Activated naive CD4-positive, alpha-beta T cell treated with anti-CD3 and anti-CD28 coated beads, Interleukin-2, amount 50 U/mL, for 16 hours (primary cell): Measurements from ENCODE around the gene STK38.
"Not testable (repeated sequence)": the region's sequence is repeated elsewhere in the genome, so short reads cannot be mapped to it uniquely, and the experiment has no call there.

Experiments used
- DNase-seq: peaks from one replicate; pipeline ENCODE4 v3.0.0-alpha.2; 2020

The STK38 gene

GRCh38 chr6:36479256-36479655 is 68.0 kb downstream of the STK38 start:
- no peak for DNase-seq

- no peak for DNase-seq
These were observed 69.2 kb downstream of the STK38 start for GRCh38 chr6:36478051-36478526.

GRCh38 chr6:36469946-36470345 is 77.3 kb downstream of the STK38 start:
- no peak for DNase-seq

GRCh38 chr6:36469148-36469661 is 78.1 kb downstream of the STK38 start:
- DNase-seq, result no peak

DNA sequence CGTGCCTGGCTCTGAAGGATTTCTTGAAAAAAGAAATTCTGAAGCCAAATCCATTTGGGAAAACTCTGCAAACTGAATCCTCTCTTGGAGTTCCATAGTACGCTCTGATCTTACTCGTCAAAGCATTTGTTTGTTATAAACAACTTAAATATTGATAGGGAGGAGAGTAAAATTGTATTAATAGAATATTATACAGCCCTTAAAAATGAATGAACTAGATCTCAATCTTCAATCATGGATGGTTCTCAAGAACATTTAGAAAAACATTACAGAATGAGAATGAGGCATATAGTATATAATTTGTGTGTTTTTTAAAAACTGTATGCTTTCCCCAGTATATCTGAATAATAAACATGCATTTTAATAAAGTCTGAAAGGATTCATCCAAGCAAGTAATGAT is 79.7 kb downstream of the STK38 start:
- DNase-seq, result no peak

DNA sequence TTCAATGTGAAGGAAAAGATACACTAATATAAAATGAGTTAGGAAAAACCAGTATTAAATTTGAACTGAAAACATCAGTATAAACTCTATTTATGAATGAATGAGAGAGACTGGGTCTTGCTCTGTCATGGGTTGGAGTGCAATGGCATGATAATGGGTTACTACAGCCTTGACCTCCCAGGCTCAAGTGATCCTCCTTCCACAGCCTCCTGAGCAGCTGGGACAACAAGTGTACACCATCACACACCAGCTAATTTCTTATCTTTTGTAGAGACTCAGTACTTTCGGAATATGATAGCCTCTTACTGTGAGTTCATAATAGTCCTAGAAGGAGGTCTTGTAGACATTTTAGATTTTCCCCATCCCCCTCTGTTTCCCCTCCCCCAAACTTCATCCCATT is 83.0 kb downstream of the STK38 start:
- DNase-seq, result no peak

DNA sequence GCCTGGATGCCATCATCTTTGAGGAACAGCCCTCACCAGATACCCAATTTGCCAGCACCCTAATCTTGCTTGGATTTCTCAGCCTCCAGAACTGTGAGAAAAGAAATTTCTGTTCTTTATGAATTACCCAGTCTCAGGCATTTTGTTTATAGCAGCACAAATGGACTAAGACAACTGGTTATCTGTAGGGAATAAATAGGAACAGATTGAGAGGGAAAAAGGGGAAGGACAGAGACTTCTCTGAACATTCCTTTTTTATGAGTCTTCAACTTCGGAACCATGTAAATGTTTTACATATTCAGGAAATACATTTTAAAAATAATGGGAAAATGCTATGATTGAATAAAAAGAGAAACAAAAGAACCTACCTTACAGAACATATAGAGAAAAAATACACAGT is 83.6 kb downstream of the STK38 start:
- no peak for DNase-seq

DNA sequence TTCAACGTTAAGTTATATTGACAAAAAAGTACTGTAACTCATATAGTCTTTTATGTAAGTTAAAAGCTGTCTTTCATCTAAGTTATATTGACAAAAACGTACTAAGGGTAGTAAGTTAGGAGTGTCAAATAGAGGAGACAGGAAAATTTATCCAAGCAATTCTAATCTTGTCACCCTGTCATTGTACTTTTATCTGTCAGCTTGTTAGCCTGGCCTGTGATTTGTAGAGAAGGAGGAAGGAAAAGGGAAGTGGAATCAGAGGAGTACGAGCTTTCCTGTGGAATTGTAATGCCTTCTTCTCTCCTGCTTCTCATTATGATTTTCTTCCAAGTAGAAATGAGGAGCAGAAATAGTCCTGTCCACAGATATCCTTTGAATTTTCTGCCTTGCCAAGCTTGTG is 85.6 kb downstream of the STK38 start:
- DNase-seq, result no peak

- DNase-seq, result no peak
These were observed 86.4 kb downstream of the STK38 start for GRCh38 chr6:36460916-36461315.

DNA sequence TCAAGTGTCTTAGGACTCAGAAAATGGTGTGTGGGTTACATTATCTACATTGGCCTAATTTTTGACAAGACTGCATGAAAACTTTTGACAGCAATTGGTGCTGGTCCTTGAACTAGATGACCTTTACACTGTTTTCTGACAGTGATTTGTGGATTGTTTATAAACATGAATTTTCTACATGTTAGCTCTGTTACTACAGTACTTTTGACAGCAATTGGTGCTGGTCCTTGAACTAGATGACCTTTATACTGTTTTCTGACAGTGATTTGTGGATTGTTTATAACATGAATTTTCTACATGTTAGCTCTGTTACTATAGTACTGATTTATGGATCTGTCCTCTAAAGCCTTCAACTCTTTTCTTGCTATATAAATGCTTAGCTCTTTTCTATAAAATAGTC is 87.8 kb downstream of the STK38 start:
- DNase-seq, result no peak

DNA sequence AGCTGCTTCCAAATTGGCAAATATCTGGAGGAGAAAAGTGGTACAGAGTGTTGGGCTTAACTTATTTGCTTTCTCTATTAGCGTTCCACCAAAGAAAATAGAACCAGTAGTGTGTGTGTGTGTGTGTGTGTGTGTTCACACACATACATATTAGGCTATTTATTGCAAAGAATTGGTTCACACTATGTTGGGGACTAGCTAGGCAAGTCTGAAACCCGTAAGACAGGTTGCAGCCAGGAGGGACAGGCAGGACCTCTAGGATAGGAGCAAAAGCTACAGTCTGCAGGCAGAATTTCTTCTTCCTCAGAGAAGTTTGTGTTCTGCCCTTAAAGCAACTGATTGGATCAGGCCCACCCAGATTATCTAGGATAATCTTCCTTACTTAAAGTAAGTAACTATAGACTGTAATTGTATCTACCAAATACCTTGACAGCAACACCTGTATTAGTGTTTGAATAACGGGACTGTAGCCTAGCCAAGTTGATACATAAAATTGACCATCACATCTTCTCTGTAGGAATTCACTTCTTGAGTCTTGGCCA is 91.7 kb downstream of the STK38 start:
- no peak for DNase-seq

DNA sequence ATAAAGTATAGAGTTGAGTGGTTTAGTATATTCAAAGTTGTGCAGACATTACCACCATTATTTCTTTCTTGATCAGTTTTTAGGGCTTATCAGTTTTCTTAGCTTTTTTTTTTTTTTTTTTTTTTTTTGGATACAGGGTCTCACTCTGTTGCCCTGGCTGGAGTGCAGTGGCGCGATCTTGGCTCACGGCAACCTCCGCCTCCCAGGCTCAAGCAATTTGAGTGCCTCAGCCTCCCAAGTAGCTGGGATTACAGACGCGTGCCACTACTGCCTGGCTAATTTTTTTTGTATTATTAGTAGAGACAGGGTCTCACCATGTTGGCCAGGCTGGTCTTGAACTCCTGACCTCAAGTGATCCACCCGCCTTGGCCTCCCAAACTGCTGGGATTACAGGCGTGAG is 94.4 kb downstream of the STK38 start:
- DNase-seq, result not testable (repeated sequence)

GRCh38 chr6:36449173-36449572 is 98.1 kb downstream of the STK38 start:
- not testable (repeated sequence) for DNase-seq

DNA sequence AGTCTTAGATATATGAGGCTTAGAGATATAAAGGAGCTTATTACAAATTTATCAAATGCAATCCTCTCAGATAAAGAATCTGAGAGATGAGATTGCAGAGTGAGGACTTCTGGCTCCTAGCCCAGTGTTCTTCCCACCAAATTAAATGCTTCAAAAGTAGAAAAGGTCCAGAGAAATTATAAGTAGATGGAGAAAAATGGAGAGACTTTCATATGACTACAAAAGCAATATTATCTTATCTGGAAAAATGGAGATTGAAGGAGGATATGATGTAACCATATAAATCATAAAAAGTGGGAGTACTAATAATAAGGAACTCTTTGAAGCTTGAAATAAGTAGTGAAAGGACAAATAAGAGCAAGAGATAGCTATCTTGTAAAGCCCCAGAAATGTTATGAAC is 101.7 kb downstream of the STK38 start:
- no peak for DNase-seq

DNA sequence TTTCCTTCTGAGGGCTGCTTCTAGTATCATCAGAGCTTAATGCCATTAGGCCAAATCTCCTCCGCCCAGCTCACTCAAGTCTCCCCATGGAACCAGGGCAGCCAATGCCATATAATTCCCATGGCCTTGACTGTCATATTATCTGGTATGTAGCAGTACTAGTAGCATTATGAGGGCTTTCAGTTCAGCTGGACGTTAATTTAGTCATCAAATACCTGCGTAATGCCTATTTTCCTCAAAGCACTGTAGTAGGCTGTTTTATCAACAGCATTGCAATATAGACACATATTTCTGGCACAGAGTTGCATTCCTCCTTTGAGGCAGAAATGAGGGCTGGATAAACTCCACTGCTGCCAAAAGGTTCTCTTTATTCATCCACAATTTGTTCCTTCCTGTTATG is 102.8 kb downstream of the STK38 start:
- DNase-seq, result no peak
